ENCODE results near the gene ZMYM4. TPM values are rescaled to one million over a fixed set of nuclear protein-coding genes. Genes with fewer than 3 reads are reported as not detected.

ZMYM4 gene
- total RNA-seq, 1 donor from 2014 or later, result 32.6 TPM

GRCh38 chr1:35266306-35266705, 2.2 kb upstream of the ZMYM4 start:
- Histone ChIP-seq H3K27me3 (ENCODE audit: low read depth) (no peaks in the 10 kb centered on the region), H3K4me3 (no peak overlapping the region), H3K27ac (replicated peaks) (no peak overlapping the region), H3K36me3 (no peaks in the 10 kb centered on the region), H3K9me3 (replicated peaks) (no peaks in the 10 kb centered on the region), H3K4me1 (peaks cover 43% of the 10 kb centered on the region)
- no peak for TF ChIP-seq CTCF (IDR thresholded peaks at IDR 0.05; ENCODE audit: borderline replicate concordance)
- intact Hi-C loops (cut with micrococcal nuclease), result no loop called here
- DNase-seq, result no peak

GRCh38 chr1:35269201-35269988, 886 bp downstream of the ZMYM4 start:
- Histone ChIP-seq H3K9me3 (replicated peaks) (no peaks in the 10 kb centered on the region), H3K27me3 (ENCODE audit: low read depth) (no peaks in the 10 kb centered on the region), H3K27ac (replicated peaks) (peak overlapping the region; percentile 92), H3K36me3 (no peaks in the 10 kb centered on the region), H3K4me3 (peak overlapping the region; percentile 95), H3K4me1 (peaks cover 48% of the 10 kb centered on the region)
- no peak for DNase-seq
- no peak for TF ChIP-seq CTCF (IDR thresholded peaks at IDR 0.05; ENCODE audit: borderline replicate concordance)
- intact Hi-C loops (cut with micrococcal nuclease), result no loop called here

- DNase-seq, result no peak
- peak overlapping the region; percentile 92 for H3K27ac ChIP-seq (replicated peaks)
- H3K36me3 ChIP-seq, result no peaks in the 10 kb centered on the region
- H3K4me1 ChIP-seq, result peaks cover 43% of the 10 kb centered on the region
- TF ChIP-seq CTCF (IDR thresholded peaks at IDR 0.05; ENCODE audit: borderline replicate concordance), result no peak
- intact Hi-C loops (cut with micrococcal nuclease), result no loop called here
- no peaks in the 10 kb centered on the region for H3K27me3 ChIP-seq (ENCODE audit: low read depth)
- H3K4me3 ChIP-seq, result peak overlapping the region; percentile 95
- no peaks in the 10 kb centered on the region for H3K9me3 ChIP-seq (replicated peaks)
Measured at GRCh38 chr1:35269989-35270289, 1.4 kb downstream of the ZMYM4 start.

- no peak for DNase-seq
- TF ChIP-seq CTCF (IDR thresholded peaks at IDR 0.05; ENCODE audit: borderline replicate concordance), result no peak
- peaks cover 46% of the 10 kb centered on the region for H3K4me1 ChIP-seq
- intact Hi-C loops (cut with micrococcal nuclease), result no loop called here
- no peak overlapping the region for H3K27ac ChIP-seq (replicated peaks)
- H3K9me3 ChIP-seq (replicated peaks), result no peaks in the 10 kb centered on the region
- H3K36me3 ChIP-seq, result no peaks in the 10 kb centered on the region
- no peaks in the 10 kb centered on the region for H3K27me3 ChIP-seq (ENCODE audit: low read depth)
- no peak overlapping the region for H3K4me3 ChIP-seq
Measured at GRCh38 chr1:35270836-35271235, 2.3 kb downstream of the ZMYM4 start.

- intact Hi-C loops (cut with micrococcal nuclease), result no loop called here
- Histone ChIP-seq H3K4me1 (peaks cover 39% of the 10 kb centered on the region), H3K4me3 (no peak overlapping the region), H3K36me3 (peaks cover 6% of the 10 kb centered on the region), H3K27me3 (ENCODE audit: low read depth) (no peaks in the 10 kb centered on the region), H3K9me3 (replicated peaks) (peaks cover 1% of the 10 kb centered on the region), H3K27ac (replicated peaks) (no peak overlapping the region)
- no peak for DNase-seq
- TF ChIP-seq CTCF (IDR thresholded peaks at IDR 0.05; ENCODE audit: borderline replicate concordance), result no peak
Measured at GRCh38 chr1:35274197-35274596, 5.7 kb downstream of the ZMYM4 start.

Measured in left ventricle myocardium inferior (tissue), 1 donor.